ENCODE results near the gene TH.
"Not testable (repeated sequence)": the region's sequence is repeated elsewhere in the genome, so short reads cannot be mapped to it uniquely, and the experiment has no call there.

TH gene

DNA sequence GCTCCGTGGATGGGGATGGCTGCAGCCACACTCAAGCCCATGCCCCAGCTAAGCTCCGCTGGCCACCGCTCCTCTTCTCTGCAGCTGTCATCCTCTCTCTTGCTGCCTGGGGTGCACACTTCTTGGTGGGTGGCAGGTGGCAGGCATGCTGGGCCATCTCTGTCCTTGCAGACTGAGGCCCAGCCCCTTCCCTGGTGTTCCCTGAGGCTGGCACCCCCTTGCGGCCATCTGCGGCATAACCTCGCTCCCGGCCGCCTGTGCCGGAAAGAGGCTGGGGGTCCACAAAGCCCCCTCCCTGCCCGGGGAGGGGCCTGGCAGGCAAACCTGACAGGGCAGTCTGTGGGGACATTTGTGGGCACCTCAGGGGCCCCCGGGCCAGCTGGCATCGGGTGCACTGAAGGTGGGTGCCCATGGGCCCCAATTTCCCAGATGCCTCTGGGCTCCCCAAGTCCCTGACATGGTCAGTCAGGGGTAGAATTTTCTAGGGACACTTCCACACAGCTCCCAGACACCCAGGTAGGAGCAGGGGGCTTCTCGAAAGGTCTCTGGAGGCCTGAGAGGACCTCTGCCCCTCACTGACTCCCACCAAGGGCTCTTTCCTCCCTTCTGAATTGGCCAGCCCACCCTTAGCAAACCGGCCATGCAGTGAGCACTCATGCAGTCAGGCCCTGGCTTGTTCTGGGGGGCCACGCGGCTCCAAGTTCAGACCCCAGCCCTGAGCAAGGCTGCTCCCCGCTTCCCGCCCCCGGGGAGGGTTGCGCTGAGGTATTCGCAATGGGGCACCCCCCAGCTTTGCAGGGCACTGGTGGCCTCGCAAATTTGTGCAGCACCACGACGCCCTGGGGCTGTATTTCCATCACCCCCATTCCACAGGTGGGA, 23.5 kb upstream of the TH start:
- peak; percentile 69 for DNase-seq

DNA sequence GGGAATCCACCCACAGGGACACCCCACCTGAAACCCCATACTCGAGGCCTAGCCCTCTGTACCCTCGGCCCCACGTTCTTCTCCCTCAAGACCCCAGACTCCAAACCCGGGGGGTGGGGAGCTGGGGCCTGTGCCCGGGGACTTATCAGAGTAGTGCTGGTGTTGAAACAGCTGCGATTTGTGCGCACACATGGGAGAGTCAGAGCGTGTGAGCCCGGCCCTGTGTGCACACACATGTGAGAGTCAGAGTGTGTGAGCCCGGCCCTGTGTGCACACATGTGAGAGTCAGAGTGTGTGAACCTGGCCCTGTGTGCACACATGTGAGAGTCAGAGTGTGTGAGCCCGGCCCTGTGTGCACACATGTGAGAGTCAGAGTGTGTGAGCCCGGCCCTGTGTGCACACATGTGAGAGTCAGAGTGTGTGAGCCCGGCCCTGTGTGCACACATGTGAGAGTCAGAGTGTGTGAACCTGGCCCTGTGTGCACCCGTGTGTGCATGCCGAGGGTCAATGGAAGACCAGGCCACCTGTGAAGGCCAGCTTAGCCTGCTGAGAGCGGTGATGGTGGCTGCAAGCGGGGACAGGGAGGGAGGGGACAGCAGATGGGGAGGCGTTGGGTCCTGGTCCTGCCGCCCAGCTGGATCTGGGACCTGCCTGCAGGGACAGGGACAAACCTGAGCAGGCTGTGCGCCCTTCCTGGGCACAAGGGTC, 22.4 kb upstream of the TH start:
- DNase-seq, result not testable (repeated sequence)

DNA sequence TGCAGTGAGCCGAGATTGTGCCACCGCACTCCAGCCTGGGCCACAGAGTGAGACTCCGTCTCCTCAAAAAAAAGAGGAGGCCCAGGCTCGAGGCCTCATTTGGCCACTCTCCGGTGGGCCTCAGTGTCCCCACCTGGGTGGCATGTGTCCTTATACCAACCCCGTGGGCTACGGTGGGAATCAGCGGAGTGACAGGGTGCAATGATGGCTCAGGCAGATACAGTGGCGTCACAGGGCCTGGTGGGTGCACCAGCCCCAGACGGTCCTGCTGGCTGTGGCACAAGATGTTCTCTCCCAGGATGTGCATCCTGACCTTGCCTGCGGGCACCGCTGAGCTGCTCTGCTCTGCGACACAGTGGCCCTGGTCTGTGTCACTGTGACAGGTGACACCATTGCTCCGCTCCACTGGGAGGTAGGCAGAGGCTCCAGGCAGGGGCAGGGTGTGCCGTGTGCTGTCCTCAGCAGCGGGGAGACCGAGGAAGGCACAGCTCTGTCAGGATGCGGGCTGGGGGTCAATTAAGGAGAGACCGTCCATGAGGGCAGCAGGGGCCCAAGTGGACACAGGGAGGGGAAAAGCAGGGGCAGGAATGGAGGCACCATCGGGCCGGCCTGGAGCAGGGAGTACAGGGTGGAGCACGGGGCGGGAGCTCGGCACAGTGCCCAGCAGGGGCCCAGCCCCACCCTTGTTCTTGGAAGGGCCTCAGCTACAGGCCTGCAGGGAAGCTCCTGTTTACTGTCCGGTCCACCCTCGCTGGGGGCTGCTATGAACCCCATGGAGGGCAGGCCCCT, 21.7 kb upstream of the TH start:
- no peak for DNase-seq

DNA sequence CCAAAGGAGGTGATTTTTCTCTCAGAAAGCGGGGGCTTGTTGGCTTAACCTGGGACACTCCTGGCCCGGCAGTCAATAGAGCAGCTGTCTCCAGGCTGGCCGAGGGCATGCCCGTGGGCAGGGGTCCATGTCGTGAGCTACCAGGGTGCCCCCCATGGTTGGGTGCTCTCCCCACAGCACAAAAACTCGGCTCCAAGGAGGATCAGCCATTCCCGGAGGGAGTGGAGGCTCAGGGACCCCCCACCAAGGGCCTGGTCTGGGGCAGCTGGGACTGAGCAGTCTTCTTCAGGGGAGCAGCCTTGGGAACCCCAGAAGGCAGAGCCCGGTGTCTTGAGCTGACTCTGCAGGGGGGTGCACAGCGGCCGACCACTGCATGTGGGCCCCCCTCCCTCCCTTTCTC, 20.8 kb upstream of the TH start:
- no peak for DNase-seq

DNA sequence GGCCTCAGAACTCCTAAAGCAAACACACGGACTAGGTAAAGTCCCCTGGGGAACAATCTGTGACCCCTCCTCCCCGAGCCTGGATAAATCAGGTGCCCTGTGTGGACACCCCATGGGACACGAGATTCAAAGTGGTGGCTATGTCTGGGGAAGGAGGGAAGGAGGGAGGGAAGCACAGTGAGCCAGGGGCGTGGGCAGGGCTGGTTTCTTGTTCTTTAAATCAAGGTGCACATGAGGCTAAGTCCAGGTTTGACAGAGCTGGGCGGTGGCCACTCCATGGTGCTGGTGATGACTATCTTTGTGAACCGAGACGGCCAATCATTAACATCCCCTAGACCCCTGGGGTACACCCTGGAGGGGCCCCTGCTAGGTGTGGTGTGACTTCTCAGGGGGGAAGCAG, 20.3 kb upstream of the TH start:
- DNase-seq, result no peak

DNA sequence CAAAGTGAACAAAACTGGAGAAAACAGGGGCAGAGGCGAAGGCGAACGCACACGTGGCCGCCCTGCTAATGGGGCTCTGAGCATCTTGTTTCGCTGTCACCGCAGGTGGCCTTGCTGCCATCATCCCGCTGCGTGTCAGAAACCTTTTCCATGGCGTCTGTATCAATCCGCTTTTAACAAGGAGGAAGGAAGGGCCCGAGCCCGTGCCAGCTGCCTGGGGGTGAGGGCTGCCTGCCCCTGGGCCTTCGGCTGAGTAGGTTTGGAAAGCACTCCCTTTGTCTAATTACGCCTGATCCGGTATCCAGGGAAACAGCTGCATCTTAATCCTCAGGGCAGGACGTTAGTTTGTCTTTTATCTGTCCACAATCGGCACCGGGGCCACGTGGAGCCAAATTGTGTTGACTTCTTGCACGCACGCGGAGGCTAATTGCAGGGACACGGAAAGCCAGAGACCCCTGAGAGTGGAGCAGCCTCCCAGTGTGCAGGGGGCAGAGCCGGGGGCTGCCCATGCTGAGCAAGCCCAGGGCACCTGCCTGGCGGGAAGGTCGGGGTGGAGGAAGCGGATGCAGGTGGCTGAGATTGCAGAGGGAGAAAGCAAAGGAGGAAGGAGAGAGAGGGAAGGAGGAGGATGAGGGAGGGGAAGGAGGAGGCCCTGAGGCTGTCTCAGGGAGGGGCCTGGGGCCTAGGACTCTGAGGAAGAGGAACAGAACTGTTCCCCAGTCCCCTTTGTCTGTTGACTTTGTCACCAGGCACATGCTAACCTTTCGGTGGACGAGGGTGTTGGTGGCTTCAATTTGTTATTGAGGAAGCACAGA, 19.2 kb upstream of the TH start:
- DNase-seq, result no peak

DNA sequence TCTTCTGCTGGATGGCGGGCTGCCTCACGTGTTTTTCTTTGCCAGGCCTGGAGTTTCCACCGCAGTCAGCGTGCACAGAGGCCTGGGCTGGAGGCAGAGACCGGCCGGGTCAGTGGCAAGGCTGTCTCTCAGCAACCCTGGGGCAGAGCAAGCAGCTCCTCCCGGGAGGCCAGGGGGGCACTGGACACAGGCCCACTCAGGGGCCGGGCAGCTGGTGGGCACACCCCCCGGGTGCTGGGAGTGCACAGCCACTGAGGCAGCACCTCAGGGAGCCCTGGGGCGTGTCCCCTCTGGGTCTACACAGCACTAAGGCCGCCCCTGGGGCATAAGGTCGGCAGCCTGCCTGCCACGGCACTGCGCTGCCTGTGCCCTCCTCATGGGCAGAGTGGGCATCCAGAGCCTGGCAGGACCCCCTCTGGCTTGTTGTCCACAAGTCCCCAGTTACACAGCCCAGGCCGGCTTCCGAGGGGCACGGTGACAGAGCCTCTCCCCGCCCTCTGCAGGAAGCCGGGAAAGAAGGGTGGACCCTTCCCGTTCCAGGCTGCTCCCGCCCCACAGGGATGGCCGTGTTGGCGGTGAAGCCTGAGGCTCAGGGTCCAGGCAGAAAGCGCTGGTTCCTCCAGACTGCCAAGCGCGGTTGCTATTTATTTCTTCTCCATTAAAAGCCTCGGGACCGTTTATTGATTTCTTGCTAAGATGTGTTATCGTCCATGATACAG, 18.5 kb upstream of the TH start:
- DNase-seq, result no peak

DNA sequence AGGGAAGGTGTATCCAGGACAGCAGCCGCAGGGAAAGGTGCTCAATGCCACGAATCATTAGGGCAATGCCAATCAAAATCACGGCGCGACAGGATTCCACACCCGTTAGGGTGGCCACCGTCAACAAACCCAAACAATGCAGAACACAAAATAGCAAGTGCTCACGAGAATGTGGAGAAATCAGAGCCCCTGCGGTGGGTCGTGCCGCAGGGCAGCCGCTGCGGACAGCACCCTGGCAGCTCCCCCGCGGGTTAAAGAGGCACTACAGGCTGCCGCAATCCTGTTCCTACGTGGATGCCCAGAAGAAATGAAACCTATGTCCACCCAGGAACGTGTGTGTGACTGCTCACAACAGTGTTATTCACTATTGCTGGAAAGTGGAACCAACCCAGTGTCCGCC, 17.1 kb upstream of the TH start:
- DNase-seq, result no peak

DNA sequence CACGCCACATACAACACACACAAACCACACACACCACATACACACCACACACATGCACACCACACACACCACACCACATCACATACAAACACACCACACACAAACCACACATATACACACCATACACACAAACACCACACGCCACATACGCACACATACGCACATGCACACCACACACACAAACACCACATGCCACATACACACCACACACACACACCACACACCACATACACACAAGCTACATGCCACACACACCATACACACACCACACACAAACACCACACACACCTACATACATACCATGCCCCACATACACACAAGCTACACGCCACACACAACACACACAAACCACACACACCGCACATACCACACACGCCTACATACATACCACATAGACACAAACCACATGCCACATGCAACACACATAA, 15.7 kb upstream of the TH start:
- no peak for DNase-seq

DNA sequence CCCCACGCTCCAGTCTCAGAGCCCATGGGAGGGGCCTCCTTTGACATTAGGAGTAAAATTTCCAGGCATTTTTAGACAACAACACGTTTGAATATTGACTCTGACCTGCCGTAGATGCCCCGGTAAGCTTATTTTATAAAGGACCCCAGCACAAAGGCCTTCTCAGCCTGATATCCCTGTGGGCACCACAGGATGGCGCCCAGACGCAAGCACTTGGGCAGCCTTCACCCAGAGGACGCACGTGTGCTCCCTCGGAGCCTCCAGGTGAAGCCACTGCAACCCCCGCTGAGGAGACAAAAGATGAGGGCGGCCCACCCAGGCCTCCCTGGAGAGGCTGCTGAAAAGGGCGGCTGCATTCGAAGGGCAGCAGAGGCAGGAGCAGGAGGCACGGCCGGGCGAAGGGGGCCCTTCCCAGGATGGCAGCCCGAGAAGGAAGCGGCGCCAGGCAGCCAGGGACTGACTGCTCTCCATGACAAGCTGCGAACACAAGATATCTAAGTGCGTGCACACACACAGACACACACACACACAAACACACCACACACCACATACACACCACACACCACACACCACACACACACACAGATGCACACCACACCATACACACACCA, 15.2 kb upstream of the TH start:
- DNase-seq, result peak; percentile 63

DNA sequence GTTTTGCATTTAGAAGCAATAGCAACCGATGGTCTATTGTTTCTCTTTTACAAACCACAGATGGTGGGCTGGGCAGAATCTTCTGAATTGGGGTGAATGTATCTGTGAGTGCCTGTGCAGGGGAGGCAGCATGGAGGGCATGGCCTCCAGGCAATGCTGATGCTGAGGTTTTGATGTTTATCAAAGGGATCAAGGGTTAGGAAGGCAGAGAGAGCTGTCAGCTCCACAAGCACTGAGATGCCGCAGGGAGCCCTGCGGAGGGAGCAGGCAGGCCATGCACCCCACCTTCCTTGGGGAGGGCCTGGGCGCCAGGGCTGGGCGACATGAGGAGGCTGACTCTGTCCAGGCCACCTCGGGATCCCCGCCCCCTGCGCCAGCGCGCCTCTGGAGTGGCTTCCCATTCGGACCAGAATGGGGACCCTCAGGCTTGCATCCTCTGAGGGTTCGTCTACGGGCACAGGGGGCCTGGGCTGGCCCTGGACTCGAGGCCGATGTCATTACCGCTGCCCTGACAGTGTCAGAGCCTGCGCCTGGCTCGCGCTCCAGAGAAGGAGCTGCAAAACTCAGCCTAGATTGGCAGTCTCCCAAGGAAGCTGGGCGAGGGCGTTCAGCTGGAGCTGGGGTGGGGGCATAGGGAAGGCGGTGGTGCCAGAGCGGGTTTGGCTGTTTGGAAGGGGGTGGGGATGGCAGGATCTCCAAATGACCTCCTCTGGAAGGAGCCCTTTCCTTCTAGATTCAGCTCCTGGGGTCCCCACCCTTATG, 13.9 kb upstream of the TH start:
- DNase-seq, result no peak

DNA sequence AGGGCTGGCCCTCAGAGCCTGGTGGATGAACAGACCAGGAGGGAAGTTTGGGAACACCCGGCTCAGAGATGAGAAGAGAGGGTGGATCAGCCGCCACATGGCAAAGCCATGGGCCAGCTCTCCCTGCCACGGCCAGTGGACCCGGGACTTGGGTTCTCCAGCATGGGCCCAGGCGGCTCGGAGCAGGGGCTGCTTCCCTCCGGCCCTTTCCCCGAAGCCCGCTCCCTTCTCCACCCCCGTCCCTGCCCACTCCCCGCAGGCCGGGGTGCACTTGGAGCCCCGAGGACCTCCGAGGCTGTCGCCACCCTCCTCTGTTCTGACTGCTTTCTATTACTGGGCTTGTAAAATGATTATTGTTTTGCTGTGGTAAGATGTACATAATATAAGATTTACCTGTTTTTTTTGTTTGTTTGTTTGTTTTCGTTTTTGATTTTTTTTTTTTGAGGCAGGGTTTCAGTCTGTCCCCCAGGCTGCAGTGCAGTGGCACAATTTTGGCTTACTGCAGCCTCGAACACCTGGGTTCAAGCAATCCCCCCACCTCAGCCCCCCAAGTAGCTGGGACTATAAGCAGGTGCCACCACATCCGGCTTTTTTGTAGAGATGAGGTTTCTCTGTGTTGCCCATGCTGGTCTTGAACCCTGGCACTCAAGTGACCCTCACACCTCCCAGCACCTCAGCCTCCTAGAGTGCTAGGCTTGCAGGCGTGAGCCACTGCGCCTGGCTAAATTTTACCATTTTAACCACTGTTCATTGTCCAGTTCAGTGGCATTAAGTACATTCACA, 11.3 kb upstream of the TH start:
- no peak for DNase-seq

DNA sequence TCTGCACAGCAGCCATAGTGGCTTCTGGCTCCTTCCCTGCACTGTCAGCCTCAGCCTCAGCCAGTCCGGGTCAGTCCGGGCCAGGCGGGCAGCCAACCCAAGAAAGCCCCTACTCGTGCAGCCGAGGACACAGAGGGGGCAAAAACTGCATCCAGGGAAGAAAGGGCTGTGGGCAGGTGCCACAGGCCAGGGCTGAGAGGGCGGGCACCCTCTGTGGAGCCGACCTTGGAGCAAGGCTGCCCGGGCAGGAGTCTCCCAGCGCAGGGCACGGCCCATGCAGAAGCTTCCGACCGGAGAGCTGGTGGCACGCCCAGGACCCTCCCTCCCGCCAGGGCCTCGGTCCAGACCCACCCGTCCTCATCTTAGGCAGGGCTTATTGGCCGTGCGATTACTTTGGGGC, 10.5 kb upstream of the TH start:
- DNase-seq, result no peak

DNA sequence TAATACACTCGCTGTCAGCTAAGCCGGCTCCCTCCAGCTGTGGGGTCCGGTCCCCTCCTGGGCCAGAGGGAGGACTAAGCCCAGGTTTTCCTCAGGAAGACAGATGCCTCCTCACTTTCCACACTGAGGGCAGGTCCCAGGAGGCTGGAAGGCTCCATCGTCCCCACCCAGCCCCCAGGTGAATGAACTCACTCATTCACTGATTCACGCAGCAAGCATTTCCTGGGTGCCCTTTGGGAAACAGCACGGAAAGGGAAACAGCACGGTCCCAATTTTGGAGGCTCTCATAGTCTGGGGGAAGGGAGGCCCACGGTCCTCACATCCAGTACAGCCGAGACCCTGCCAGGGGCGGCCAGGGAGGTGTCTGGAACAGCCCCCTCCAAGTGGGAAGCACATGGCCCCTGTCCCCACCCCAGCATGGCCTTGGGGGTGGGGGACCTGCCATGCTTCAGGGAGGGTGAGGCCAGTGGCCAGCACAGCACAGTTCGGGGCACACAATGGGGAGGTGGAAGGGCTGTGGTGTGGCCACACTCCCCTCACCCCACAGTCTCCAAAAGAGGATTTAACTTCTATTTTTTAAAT, 9.3 kb upstream of the TH start:
- DNase-seq, result no peak

DNA sequence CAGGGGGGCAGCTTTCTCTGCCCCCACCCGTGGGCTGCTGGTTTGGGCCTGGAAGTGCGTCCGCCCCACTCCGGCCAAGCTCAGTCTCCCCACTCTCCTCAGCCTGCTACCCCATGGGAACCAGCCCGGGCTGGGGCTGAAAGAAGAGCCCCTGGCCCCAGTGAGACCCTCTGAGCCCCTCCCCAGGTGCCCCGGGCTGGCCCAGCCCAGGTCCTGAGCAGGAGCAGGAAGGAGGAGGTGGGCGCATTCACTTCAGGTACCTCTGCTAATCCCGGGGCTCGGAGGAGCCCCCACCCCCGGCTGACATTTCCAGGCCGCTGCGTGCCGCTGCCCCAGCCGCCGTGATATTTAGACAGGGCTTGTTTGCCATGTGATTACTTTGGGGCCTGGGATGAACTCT, 8.7 kb upstream of the TH start:
- no peak for DNase-seq

DNA sequence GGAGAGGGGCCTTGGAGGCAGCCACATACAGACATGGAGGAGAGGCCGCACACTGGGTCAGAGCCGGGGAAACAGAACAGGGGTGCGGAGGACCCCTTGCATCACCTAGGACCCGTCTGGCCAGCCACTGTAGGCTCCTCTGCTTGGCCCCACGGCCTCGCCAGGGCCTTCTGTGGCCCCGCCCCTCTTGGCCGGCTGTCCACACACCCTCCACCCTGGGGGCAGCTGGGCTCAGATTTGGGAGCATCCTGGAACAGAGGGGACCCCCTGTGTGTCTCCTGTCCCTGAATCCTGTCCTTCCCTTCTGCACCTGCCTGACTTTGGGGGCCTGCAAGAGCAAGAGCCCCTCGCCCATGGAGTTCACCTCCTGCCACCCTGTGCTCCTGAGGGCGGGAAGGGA, 7.9 kb upstream of the TH start:
- no peak for DNase-seq

DNA sequence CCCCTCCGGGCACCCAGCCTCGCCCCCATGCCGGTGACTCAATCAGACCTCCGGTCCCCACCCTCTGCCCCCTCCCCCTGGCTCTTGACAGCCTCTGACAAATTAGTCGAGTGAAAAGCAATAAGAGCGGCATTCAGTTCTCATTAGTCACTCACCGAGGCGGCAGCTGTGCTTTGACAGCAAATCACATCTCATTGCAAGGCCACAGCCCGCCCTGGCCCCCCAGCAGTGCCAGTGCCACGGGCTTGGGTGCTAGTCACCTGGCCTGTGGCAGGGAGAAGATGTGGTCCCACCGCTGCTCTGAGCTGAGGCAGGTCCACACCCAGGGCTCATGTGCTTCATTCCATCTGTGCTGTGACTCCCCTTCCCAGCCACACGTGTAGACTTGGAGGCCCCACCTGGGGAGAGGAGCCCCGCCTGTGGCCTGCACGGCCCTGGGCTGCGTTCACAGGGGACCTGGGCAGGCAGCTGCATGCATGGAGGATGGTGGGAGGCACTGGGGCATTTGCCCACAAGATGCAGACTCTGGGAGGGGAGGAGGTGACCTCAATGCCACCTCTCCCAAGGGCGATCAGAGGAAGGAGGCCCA, 7.4 kb upstream of the TH start:
- DNase-seq, result no peak

DNA sequence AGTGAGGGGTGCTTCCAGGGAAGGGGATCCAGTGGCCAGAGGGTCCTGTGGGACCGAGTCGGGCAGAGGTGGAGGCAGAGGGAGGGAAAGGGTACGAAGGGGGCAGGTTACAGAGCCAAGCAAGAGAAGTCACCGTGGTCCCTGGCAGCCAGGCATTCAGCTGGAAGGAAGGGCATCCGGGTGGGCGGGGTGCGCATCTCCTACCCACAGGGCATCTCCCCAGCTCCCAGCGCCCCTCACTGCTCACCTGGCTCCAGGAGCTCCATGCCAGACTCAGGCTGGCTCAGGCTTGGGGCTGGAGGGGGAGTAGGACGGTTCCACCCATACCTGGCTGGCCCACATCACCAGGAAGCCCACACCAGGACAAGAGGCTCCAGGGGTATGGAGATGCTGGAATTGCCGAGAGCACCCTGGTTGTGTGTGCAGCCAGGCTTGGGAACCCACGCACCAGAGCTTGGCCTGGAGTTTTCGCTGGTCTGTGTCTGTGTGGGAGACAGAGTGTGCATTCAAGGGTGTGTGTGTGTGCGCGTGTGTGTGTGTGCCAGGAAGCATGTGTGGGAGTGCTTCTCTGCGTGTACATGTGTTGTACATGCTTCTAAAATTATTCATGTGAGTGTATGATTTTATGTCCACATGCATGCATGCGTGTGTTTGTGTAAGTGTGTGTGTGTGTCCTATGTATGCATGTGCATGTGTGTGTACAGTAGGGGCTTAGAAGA, 6.6 kb upstream of the TH start:
- DNase-seq, result not testable (repeated sequence)

DNA sequence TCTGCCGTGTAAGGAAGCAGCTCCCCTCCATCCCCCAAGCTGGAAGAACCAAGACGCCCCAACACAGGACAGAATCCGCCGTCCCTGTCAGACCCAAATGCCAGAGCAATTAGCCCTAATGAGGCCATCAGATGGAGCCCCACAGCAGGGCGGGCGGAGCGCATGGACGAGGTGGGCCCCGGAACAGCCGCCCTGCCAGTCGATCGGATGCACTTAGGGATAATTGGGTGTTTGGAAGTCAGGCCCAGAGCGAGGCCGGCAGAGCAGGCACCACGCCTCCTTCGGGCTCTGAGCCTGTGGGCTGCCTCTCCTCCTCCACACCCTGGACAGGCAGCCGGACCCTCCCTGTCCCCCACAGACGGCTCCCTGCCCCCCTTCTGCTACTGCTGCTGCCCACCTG, 5.5 kb upstream of the TH start:
- no peak for DNase-seq

Data from stimulated activated CD4-positive, alpha-beta T cell treated with anti-CD3 and anti-CD28 coated beads, Interleukin-15, amount 100 ng/mL, for 24 hours (primary cell).